ES-I3 (cell line): ENCODE measurements around the gene RGS17.

Experiments
- H3K36me3 ChIP-seq: 2 replicates; pipeline ENCODE4 v1.6.1; 2013; ENCODE audit warnings: mild to moderate bottlenecking, low read length, control low read depth, moderate library complexity; ENCODE audit not compliant: insufficient read depth
- H3K4me1 ChIP-seq: 2 replicates; pipeline ENCODE4 v1.6.1; 2013; ENCODE audit warnings: mild to moderate bottlenecking, control low read depth, low read length; ENCODE audit not compliant: insufficient read depth
- H3K9ac ChIP-seq: 2 replicates; pipeline ENCODE4 v1.6.1; 2013; ENCODE audit warnings: low read depth, mild to moderate bottlenecking, low read length, moderate library complexity
- H3K9me3 ChIP-seq: 2 replicates; pipeline ENCODE4 v1.6.1; 2013; ENCODE audit warnings: mild to moderate bottlenecking, low read length, moderate library complexity; ENCODE audit not compliant: control insufficient read depth, insufficient read depth

The RGS17 gene

GRCh38 chr6:153106021-153106420, 25.1 kb downstream of the RGS17 start:
- H3K9me3 ChIP-seq, result no peaks in the 10 kb centered on the region

GRCh38 chr6:153104220-153104619, 26.9 kb downstream of the RGS17 start:
- no peaks in the 10 kb centered on the region for H3K36me3 ChIP-seq
- H3K9me3 ChIP-seq, result no peaks in the 10 kb centered on the region
- H3K4me1 ChIP-seq, result no peaks in the 10 kb centered on the region; the same call in 1 of the 2 replicates
- no peak overlapping the region for H3K9ac ChIP-seq

More at GRCh38 chr6:153106021-153106420, 25.1 kb downstream of the RGS17 start:
- Histone ChIP-seq H3K4me1 (no peaks in the 10 kb centered on the region; the same call in 1 of the 2 replicates), H3K9ac (no peak overlapping the region), H3K36me3 (no peaks in the 10 kb centered on the region)

DNA sequence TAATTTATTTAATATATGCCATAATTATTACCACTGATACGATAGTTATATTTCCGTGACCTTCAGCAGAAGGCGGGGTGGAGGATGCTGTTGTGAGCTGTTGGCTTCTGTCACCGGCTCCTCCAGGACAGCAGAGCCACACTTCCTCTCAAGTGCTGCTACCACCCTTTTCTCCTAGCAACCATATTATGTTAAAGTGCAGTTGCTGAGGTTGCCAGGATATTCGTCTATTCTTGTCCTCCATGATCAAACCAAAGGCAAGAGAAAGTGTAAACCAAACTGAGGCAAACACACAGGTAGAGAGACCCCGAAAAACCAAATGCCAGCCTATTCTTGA, 27.8 kb downstream of the RGS17 start:
- Histone ChIP-seq H3K9me3 (no peaks in the 10 kb centered on the region), H3K4me1 (no peaks in the 10 kb centered on the region), H3K9ac (no peak overlapping the region), H3K36me3 (no peaks in the 10 kb centered on the region)

- H3K9ac ChIP-seq, result no peak overlapping the region
- H3K36me3 ChIP-seq, result no peaks in the 10 kb centered on the region
- no peaks in the 10 kb centered on the region for H3K9me3 ChIP-seq
- H3K4me1 ChIP-seq, result no peaks in the 10 kb centered on the region
These were observed 28.3 kb downstream of the RGS17 start for GRCh38 chr6:153102605-153103318.

GRCh38 chr6:153101461-153101860, 29.6 kb downstream of the RGS17 start:
- Histone ChIP-seq H3K9ac (no peak overlapping the region), H3K4me1 (no peaks in the 10 kb centered on the region), H3K9me3 (no peaks in the 10 kb centered on the region), H3K36me3 (no peaks in the 10 kb centered on the region)

DNA sequence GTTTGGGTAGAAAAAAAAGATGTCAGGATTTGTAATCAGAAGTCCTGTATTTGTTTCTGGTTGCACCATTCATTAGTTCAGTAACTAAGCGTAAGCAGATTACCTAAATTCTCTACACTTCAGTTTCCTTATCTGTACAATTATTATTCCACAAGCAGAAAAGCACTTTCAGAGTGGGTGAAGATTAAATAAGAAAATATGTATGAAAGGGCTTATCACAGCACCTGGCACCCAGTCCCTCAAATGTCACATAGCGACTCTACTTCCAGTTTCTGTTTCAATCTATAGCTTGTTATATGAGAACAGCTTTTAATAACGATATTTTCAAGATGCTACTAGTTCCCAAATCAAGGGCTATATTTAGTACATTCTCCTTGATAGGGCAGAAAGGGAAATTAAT, 31.4 kb downstream of the RGS17 start:
- Histone ChIP-seq H3K9ac (no peak overlapping the region), H3K4me1 (no peaks in the 10 kb centered on the region), H3K9me3 (no peaks in the 10 kb centered on the region), H3K36me3 (no peaks in the 10 kb centered on the region)

GRCh38 chr6:153096792-153097191, 34.3 kb downstream of the RGS17 start:
- Histone ChIP-seq H3K9ac (no peak overlapping the region), H3K9me3 (no peaks in the 10 kb centered on the region), H3K36me3 (no peaks in the 10 kb centered on the region), H3K4me1 (no peaks in the 10 kb centered on the region)

DNA sequence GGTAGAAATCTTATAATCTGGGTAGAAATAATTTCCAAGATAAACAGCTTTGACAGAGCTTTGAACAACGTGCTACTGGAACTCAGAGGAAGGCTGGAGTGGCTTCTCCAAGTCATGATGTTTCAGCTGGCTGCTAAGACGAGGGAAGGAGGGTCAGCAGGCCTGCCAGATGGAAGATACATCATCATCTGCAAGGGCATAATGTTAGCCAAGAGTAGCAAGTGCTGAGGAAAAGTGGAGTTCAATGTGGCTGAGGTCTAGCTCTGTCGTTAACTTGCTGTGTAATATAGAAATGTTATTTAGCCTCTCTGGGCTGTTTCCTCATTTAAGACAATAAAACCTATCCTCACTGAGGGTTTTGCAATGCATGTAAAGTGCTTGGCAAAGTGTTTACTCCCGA, 35.1 kb downstream of the RGS17 start:
- Histone ChIP-seq H3K4me1 (no peaks in the 10 kb centered on the region), H3K9ac (no peak overlapping the region), H3K36me3 (no peaks in the 10 kb centered on the region)

DNA sequence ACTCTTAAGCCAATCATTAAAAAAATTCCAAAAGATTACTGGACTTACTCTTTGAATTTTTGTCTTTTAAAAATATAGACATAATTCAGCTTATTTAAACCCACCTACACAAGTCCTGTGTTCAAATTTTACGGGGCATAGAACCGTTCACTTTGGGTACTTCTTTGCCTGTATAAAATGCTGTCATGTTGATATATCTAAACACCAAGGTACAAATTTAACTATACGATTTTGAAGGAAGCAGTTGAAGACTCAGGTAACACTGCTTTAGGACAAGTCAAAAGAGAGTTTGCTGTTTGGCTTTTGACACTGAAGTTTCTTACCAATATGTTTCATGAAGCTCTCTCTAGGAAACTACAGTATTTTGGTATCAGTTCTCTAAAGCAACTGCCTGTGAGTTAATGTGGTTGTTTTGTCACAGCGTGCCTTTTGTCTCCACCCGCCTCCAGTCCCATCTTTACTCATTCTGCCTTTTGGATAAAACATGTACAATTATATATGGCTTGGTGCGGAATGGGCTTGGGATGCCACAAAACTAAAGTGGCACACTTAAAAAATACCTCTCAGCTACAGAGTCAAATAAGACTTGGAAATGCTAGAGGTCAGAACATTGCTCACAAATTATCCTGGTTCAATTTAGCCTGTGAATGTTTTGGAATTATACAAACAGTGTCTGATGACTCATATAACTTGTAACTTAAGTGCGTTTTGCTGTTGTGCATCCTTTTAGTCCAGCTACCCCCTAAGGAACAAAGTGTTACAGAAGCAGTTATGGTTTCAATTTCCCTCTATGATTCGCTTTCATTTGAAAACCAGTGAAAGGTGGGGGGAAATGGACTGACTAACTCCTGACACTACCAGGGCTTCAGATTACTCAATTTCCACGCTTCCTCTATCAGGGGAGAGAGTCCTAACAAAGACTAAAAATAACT, 38.7 kb downstream of the RGS17 start:
- no peaks in the 10 kb centered on the region for H3K36me3 ChIP-seq
- H3K9ac ChIP-seq, result no peak overlapping the region
- no peaks in the 10 kb centered on the region for H3K9me3 ChIP-seq
- no peaks in the 10 kb centered on the region for H3K4me1 ChIP-seq

More for the DNA sequence above, 35.1 kb downstream of the RGS17 start:
- no peaks in the 10 kb centered on the region for H3K9me3 ChIP-seq

GRCh38 chr6:153090241-153090930, 40.7 kb downstream of the RGS17 start:
- H3K4me1 ChIP-seq, result no peaks in the 10 kb centered on the region
- H3K36me3 ChIP-seq, result no peaks in the 10 kb centered on the region
- H3K9me3 ChIP-seq, result no peaks in the 10 kb centered on the region
- H3K9ac ChIP-seq, result no peak overlapping the region

DNA sequence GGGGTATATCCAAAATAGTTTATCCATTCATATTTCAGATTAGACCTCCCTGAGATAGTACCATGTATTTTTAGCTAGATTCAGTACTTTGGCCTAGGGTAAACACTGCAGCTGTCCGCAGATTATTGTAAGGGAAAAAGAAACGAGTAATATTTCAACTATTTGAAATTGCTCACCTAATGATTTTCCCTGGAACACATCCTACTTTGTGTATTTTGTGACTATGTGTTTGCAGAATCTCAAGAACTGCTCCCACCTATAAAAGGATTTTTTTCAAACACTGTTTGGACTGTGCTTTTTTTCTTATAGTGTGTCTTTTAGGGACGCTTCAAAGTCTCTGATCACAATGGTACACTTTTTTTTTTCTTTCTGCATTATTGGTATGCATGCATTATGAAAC, 42.3 kb downstream of the RGS17 start:
- Histone ChIP-seq H3K9me3 (no peaks in the 10 kb centered on the region), H3K36me3 (no peaks in the 10 kb centered on the region), H3K4me1 (no peaks in the 10 kb centered on the region), H3K9ac (no peak overlapping the region)

GRCh38 chr6:153087436-153087835, 43.6 kb downstream of the RGS17 start:
- no peaks in the 10 kb centered on the region for H3K36me3 ChIP-seq
- H3K9me3 ChIP-seq, result no peaks in the 10 kb centered on the region
- no peaks in the 10 kb centered on the region for H3K4me1 ChIP-seq
- H3K9ac ChIP-seq, result no peak overlapping the region

DNA sequence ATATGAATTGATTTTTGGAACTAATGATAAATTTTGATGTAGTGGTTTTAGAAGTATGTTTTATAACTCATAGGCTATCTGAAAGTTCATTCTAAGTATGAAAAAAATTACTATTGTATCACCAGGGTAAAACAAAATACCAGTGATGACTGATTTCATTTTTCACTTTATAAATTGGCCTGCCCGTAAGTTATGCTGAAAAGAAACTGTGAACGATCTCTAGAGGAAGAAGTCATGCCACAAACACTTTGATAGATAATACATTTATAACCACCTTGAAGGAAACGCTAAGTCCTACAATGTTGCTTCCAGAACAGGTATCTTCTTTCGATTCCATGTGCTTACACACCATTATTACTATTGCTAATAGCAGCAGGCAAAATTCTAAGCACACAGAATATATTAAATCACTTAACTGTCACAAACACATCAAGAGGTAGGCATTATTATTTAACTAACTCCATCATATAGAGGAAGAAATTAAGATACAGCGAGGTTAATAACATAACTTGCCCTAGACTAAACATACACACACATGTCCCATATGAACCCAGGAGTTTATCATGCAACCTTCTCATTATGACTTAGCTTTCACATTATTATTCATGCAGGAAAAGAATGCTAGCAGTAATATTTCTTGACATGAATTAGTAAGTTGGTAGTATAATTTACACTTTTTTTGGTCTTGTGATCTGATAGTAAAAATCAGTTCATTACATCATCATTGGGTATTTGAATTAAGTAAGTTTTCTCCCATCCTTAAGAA, 44.7 kb downstream of the RGS17 start:
- H3K4me1 ChIP-seq, result no peaks in the 10 kb centered on the region
- no peaks in the 10 kb centered on the region for H3K36me3 ChIP-seq
- no peaks in the 10 kb centered on the region for H3K9me3 ChIP-seq

GRCh38 chr6:153085239-153085638, 45.8 kb downstream of the RGS17 start:
- no peaks in the 10 kb centered on the region for H3K36me3 ChIP-seq
- no peak overlapping the region for H3K9ac ChIP-seq
- no peaks in the 10 kb centered on the region for H3K9me3 ChIP-seq
- no peaks in the 10 kb centered on the region for H3K4me1 ChIP-seq

More for the DNA sequence above, 44.7 kb downstream of the RGS17 start:
- H3K9ac ChIP-seq, result no peak overlapping the region
